Psoas muscle (tissue), 8 donors: ENCODE measurements around the gene ZNF469. TPM values are rescaled to one million over a fixed set of nuclear protein-coding genes. Genes with fewer than 3 reads are reported as not detected.

Experiments used
- ATAC-seq, 4 donors: fragments of 200-7000 bp; cut with Tn5 transposase; one replicate each; pipeline ENCODE4 v1.9.1; 2020; ENCODE audit warnings: moderate library complexity in 3 of 4, mild to moderate bottlenecking in 2 of 4
- DNase-seq, 2 donors: peaks; one replicate each; pipeline ENCODE4 v3.0.0-alpha.2; 2020
- H3K27ac ChIP-seq: fragments of 200-600 bp; one replicate; pipeline ENCODE4 v1.8.0; 2022
- H3K27me3 ChIP-seq, 3 donors: fragments of 200-600 bp in 1 of 3; one replicate each; pipeline versions ENCODE4 v1.6.1 to v1.8.0; 2013 to 2022; ENCODE audit warnings: low read length in 2 of 3, mild to moderate bottlenecking in 2 of 3, moderate library complexity in 1 of 3; ENCODE audit not compliant: insufficient read depth in 3 of 3
- H3K36me3 ChIP-seq, 2 donors: fragments of 200-600 bp in 1 of 2; one replicate each; pipeline versions ENCODE4 v1.6.1 to v1.8.0; 2013 to 2022; ENCODE audit warnings: low read depth in 1 of 2, mild to moderate bottlenecking in 1 of 2, moderate library complexity in 1 of 2; ENCODE audit not compliant: insufficient read depth in 1 of 2
- H3K4me1 ChIP-seq: fragments of 200-600 bp; one replicate; pipeline ENCODE4 v1.8.0; 2022
- H3K4me3 ChIP-seq: fragments of 200-600 bp; one replicate; pipeline ENCODE4 v1.8.0; 2022; ENCODE audit warnings: mild to moderate bottlenecking
- H3K9me3 ChIP-seq: fragments of 200-600 bp; one replicate; pipeline ENCODE4 v1.8.0; 2022
- CTCF ChIP-seq: fragments of 200-600 bp; IDR thresholded peaks from one replicate; pipeline ENCODE4 v1.8.0; 2022; ENCODE audit warnings: antibody characterized with exemption
- WGBS, 3 donors: extraction: QIAGEN DNeasy Blood & Tissue Kit; methylation state at CpG; one replicate each; pipeline versions ENCODE4 v1.1.6 to v1.1.7; 2013; 5-methylcytosine and 5-hydroxymethylcytosine counted together
- intact Hi-C, 2 donors: fragments of 100-400 bp; cut with DNase I; formaldehyde crosslinking; loops; one replicate each; pipeline versions ENCODE4 v1.11.0 to v1.14.2; 2022
- polyA plus RNA-seq, 3 donors: library from polyadenylated mRNA; stranded (reverse); fragments of 200-250 nt; gene quantifications; one replicate each; pipeline ENCODE4 v1.2.3, GENCODE V29; 2013
- total RNA-seq, 4 donors: library from RNA; stranded (reverse); fragmentation: NEBNext Ultra II Directional in 2 of 4; extraction: Animal tissue kit (Norgen Biotek cat#: 25700) in 2 of 4; gene quantifications; one replicate each; pipeline versions ENCODE4 v1.2.1 to v1.2.4, GENCODE V29; 2021 to 2023
- donor health status: healthy with polysubstance abuse.
- donor health status: DM: no; HTN: no; CAD: no; lungs with moderate emphysema.
- donor health status: Bipolar disorder and iron deficiency.
- donor health status: healthy.
- donor health status: DM: yes; HTN: yes; CAD: no.
- donor health status: DM: no; HTN: no; CAD: no.
- donor health status: DM: no; HTN: no; CAD: no.
- donor health status: DM: yes; HTN: yes; CAD: no.

ZNF469 gene
- total and polyA plus RNA-seq, 7 donors = 0.08 to 1.7 (median 0.30) TPM

GRCh38 chr16:88372522-88372921 lies 10.2 kb upstream of the ZNF469 start:
- H3K27me3 ChIP-seq = no peaks in the 10 kb centered on the region
- H3K27ac ChIP-seq = no peak overlapping the region
- intact Hi-C loops = no loop called here
- TF ChIP-seq CTCF = no peak
- H3K4me1 ChIP-seq = no peaks in the 10 kb centered on the region
- no peak for ATAC-seq
- DNase-seq = no peak
- H3K9me3 ChIP-seq = no peaks in the 10 kb centered on the region
- H3K36me3 ChIP-seq = no peaks in the 10 kb centered on the region
- no peak overlapping the region for H3K4me3 ChIP-seq
- 94 to 97% (median 95%) methylated on average over 2 of the region's 2 CpGs for WGBS, 3 donors

- no peaks in the 10 kb centered on the region for H3K36me3 ChIP-seq
- H3K4me1 ChIP-seq = no peaks in the 10 kb centered on the region
- DNase-seq = peak in 1 of 2 donors; percentile 4
- no peak overlapping the region for H3K4me3 ChIP-seq
- no peak for TF ChIP-seq CTCF
- no peaks in the 10 kb centered on the region for H3K9me3 ChIP-seq
- intact Hi-C loops = no loop called here
- no peaks in the 10 kb centered on the region for H3K27me3 ChIP-seq
- ATAC-seq = no peak
- no peak overlapping the region for H3K27ac ChIP-seq
- WGBS, 3 donors = 86 to 95% (median 89%) methylated on average over 2 of the region's 2 CpGs
Measured at GRCh38 chr16:88373211-88373610, 9.5 kb upstream of the ZNF469 start.

GRCh38 chr16:88373927-88374492 lies 8.7 kb upstream of the ZNF469 start:
- H3K36me3 ChIP-seq = no peaks in the 10 kb centered on the region
- WGBS, 3 donors = 87 to 96% (median 89%) methylated on average over 5 of the region's 5 CpGs
- no peak for TF ChIP-seq CTCF
- no peaks in the 10 kb centered on the region for H3K9me3 ChIP-seq
- no peaks in the 10 kb centered on the region for H3K27me3 ChIP-seq
- ATAC-seq (no peak), DNase-seq (peak; percentile 3 to 9)
- H3K27ac ChIP-seq = no peak overlapping the region
- intact Hi-C loops = no loop called here
- no peak overlapping the region for H3K4me3 ChIP-seq
- no peaks in the 10 kb centered on the region for H3K4me1 ChIP-seq

- 91 to 94% (median 94%) methylated on average over 22 of the region's 22 CpGs for WGBS, 3 donors
- intact Hi-C loops = loop anchor here in 1 of 2 donors (5.0 kb wide), 1 partner anchor 32 kb away; no protein-coding TSS in a partner anchor
- no peak overlapping the region for H3K4me3 ChIP-seq
- H3K4me1 ChIP-seq = no peaks in the 10 kb centered on the region
- no peaks in the 10 kb centered on the region for H3K36me3 ChIP-seq
- peak in 1 of 2 donors; percentile 19 for DNase-seq
- H3K9me3 ChIP-seq = no peaks in the 10 kb centered on the region
- no peaks in the 10 kb centered on the region for H3K27me3 ChIP-seq
- no peak for TF ChIP-seq CTCF
- no peak overlapping the region for H3K27ac ChIP-seq
- ATAC-seq = no peak
Measured at GRCh38 chr16:88374736-88375135, 8.0 kb upstream of the ZNF469 start.
